ENCODE data around the gene SIPA1L3. TPM values are rescaled to one million over a fixed set of nuclear protein-coding genes. Genes with fewer than 3 reads are reported as not detected.

SIPA1L3 gene
- total and polyA plus RNA-seq, 8 donors: 19.7 to 44.8 (median 25.8) TPM

GRCh38 chr19:38072776-38073750 is 166.1 kb downstream of the SIPA1L3 start:
- H3K36me3 ChIP-seq: no peaks in the 10 kb centered on the region
- H3K9me3 ChIP-seq: no peaks in the 10 kb centered on the region
- no peak for FAIRE-seq
- DNase-seq: peak in 1 of 6 donors; percentile 19
- intact Hi-C loops (cut with DNase I): no loop called here
- no peaks in the 10 kb centered on the region for H3K4me1 ChIP-seq
- WGBS, 2 donors: 88 to 89% methylated on average over 18 of the region's 18 CpGs
- no peaks in the 10 kb centered on the region for H3K27me3 ChIP-seq
- no peak for ATAC-seq
- no peak for TF ChIP-seq CTCF (IDR thresholded peaks at IDR 0.05)
- no peak overlapping the region for H3K4me3 ChIP-seq
- H3K27ac ChIP-seq: no peak overlapping the region

- intact Hi-C loops (cut with DNase I): no loop called here
- DNase-seq (peak in 1 of 6 donors; percentile 10), ATAC-seq (peak in 3 of 4 donors; percentile 35 to 61 (median 60)), FAIRE-seq (no peak)
- TF ChIP-seq CTCF (IDR thresholded peaks at IDR 0.05): no peak
- Histone ChIP-seq H3K27ac (no peak overlapping the region), H3K27me3 (no peaks in the 10 kb centered on the region), H3K36me3 (no peaks in the 10 kb centered on the region), H3K9me3 (no peaks in the 10 kb centered on the region), H3K4me3 (no peak overlapping the region), H3K4me1 (no peaks in the 10 kb centered on the region)
- 87 to 89% methylated on average over 16 of the region's 16 CpGs for WGBS, 2 donors
Measured at GRCh38 chr19:38073841-38074685, 167.1 kb downstream of the SIPA1L3 start.

GRCh38 chr19:38076337-38076736 is 169.3 kb downstream of the SIPA1L3 start:
- no peaks in the 10 kb centered on the region for H3K27me3 ChIP-seq
- FAIRE-seq (no peak), DNase-seq (no peak), ATAC-seq (peak in 2 of 4 donors; percentile 3 to 21)
- H3K4me3 ChIP-seq: no peak overlapping the region
- no peak for TF ChIP-seq CTCF (IDR thresholded peaks at IDR 0.05)
- H3K9me3 ChIP-seq: no peaks in the 10 kb centered on the region
- no peak overlapping the region for H3K27ac ChIP-seq
- 95% methylated on average over 10 of the region's 10 CpGs for WGBS, 2 donors
- intact Hi-C loops (cut with DNase I): no loop called here
- peaks cover 0 to 8% (median 0%) of the 10 kb centered on the region in 3 donors for H3K4me1 ChIP-seq
- no peaks in the 10 kb centered on the region for H3K36me3 ChIP-seq

- Histone ChIP-seq H3K27ac (no peak overlapping the region), H3K4me3 (no peak overlapping the region), H3K4me1 (peaks cover 0 to 8% (median 0%) of the 10 kb centered on the region in 3 donors), H3K27me3 (no peaks in the 10 kb centered on the region), H3K9me3 (no peaks in the 10 kb centered on the region), H3K36me3 (peaks cover 0 to 10% (median 8%) of the 10 kb centered on the region in 3 donors)
- WGBS, 2 donors: 95 to 97% methylated on average over 15 of the region's 15 CpGs
- no peak for ATAC-seq
- intact Hi-C loops (cut with DNase I): no loop called here
- no peak for TF ChIP-seq CTCF (IDR thresholded peaks at IDR 0.05)
- DNase-seq: no peak
- no peak for FAIRE-seq
Measured at GRCh38 chr19:38078302-38078930, 171.4 kb downstream of the SIPA1L3 start.

Measured in pancreas (tissue), 10 donors.